T-cell (primary cell): ENCODE measurements around the gene RAB12. TPM values are rescaled to one million over a fixed set of nuclear protein-coding genes. Genes with fewer than 3 reads are reported as not detected.
A peak's percentile ranks its signal among the peaks of the same experiment; 100 is the strongest.

Source experiments
- ATAC-seq, 4 experiments: fragments of 200-7000 bp in 3 of 4; fragments of 150-1000 bp in 1 of 4; cut with Tn5 transposase; replicated peaks in 1 of 4; 1 replicate in 3 of 4; 2 replicates in 1 of 4; pipeline ENCODE4 v1.10.0; 2021; ENCODE audit warnings: moderate library complexity in 3 of 4, mild to moderate bottlenecking in 2 of 4, moderate number of reproducible peaks in 1 of 4
- CTCF ChIA-PET, 2 donors: fragments of 300-600 bp; sonication (Branson Sonifier 250); formaldehyde crosslinking; loops; one replicate each; lab custom pipeline; 2022; ENCODE audit warnings: antibody characterized with exemption in 2 of 2; lab: Charles Lee
- POLR2A ChIA-PET, 2 donors: fragments of 300-600 bp; sonication (Branson Sonifier 250); formaldehyde crosslinking; loops; one replicate each; lab custom pipeline; 2022; ENCODE audit warnings: antibody characterized with exemption in 2 of 2; lab: Charles Lee
- DNase-seq, 35 experiments: peaks; one replicate each; pipeline versions ENCODE4 v3.0.0 to v3.0.0-alpha.2; 2013 to 2023
- H3K27ac ChIP-seq: one replicate; pipeline ENCODE4 v1.5.1; 2013; ENCODE audit warnings: low read length
- H3K27me3 ChIP-seq, 2 experiments: replicated peaks in 1 of 2; 1 replicate in 1 of 2; 2 replicates in 1 of 2; pipeline versions ENCODE4 v1.6.1 to v1.7.0; 2013; ENCODE audit warnings: low read length in 1 of 2, mixed read lengths in 1 of 2; ENCODE audit not compliant: control insufficient read depth in 2 of 2, insufficient read depth in 2 of 2; ENCODE audit errors: extremely low read depth in 1 of 2
- H3K36me3 ChIP-seq, 2 donors: 1 replicate in 1 of 2; 2 replicates in 1 of 2; pipeline versions ENCODE4 v1.6.1 to v1.7.0; 2013; ENCODE audit warnings: low read length in 1 of 2; ENCODE audit not compliant: control insufficient read depth in 2 of 2, insufficient read depth in 1 of 2; ENCODE audit errors: extremely low read depth in 1 of 2
- H3K4me1 ChIP-seq, 2 experiments: 1 replicate in 1 of 2; 2 replicates in 1 of 2; pipeline versions ENCODE4 v1.6.1 to v1.7.0; 2013; ENCODE audit warnings: low read length in 2 of 2, mixed read lengths in 1 of 2; ENCODE audit not compliant: insufficient read depth in 2 of 2, control insufficient read depth in 1 of 2; ENCODE audit errors: extremely low read depth in 1 of 2
- H3K4me3 ChIP-seq, 2 donors: 1 replicate in 1 of 2; 2 replicates in 1 of 2; pipeline versions ENCODE4 v1.5.1 to v1.7.0; 2013; ENCODE audit warnings: mild to moderate bottlenecking in 2 of 2, low read length in 1 of 2, moderate library complexity in 1 of 2; ENCODE audit not compliant: control insufficient read depth in 1 of 2; ENCODE audit errors: extremely low read depth in 1 of 2
- H3K9me3 ChIP-seq: 2 replicates; pipeline ENCODE4 v1.7.0; 2013
- H3K27ac Mint-ChIP-seq, 2 donors: one replicate each; pipeline ENCODE4 v1.8.0; 2020 to 2021; ENCODE audit warnings: mild to moderate bottlenecking in 2 of 2, mixed read lengths in 2 of 2
- H3K27me3 Mint-ChIP-seq, 2 donors: one replicate each; pipeline ENCODE4 v1.8.0; 2021 to 2022; ENCODE audit warnings: mixed read lengths in 2 of 2
- H3K36me3 Mint-ChIP-seq: one replicate; pipeline ENCODE4 v1.8.0; 2021; ENCODE audit warnings: mixed read lengths
- H3K4me1 Mint-ChIP-seq, 3 donors: one replicate each; pipeline ENCODE4 v1.8.0; 2020 to 2022; ENCODE audit warnings: mixed read lengths in 3 of 3, mild to moderate bottlenecking in 1 of 3
- H3K4me3 Mint-ChIP-seq, 3 donors: one replicate each; pipeline ENCODE4 v1.8.0; 2020 to 2022; ENCODE audit warnings: mild to moderate bottlenecking in 3 of 3, mixed read lengths in 3 of 3, moderate library complexity in 3 of 3
- H3K9me3 Mint-ChIP-seq, 3 donors: one replicate each; pipeline ENCODE4 v1.8.0; 2020 to 2022; ENCODE audit warnings: mixed read lengths in 3 of 3
- WGBS: methylation state at CpG from one replicate; pipeline ENCODE4 v1.1.5; 2013; ENCODE audit warnings: missing lambda C conversion rate; ENCODE audit not compliant: insufficient coverage; 5-methylcytosine and 5-hydroxymethylcytosine counted together
- total RNA-seq, 35 experiments: library from RNA in 6 of 35; stranded (reverse) in 6 of 35; fragments of 120-200 nt in 1 of 35; gene quantifications; one replicate each; pipeline versions ENCODE4 v1.2.1 to v1.2.4 and lab custom pipeline; 2013 to 2026

RAB12 gene
- total RNA-seq, 5 donors from 2014 or later (not counting 1 experiment from before 2014, with no cell fraction given): 15.8 to 21.4 (median 17.5) TPM

- DNase-seq: peak in 5 of 35 experiments; percentile 4 to 48 (median 13)
- 0% methylated on average over 4 of the region's 13 CpGs for WGBS
- peak overlapping the region; percentile 82 to 90 for H3K4me3 ChIP-seq
These were observed 1.2 kb downstream of the RAB12 start for GRCh38 chr18:8610459-8610851.

GRCh38 chr18:8611916-8612576 lies 2.8 kb downstream of the RAB12 start:
- Histone ChIP-seq H3K4me1 (peaks cover 26 to 40% of the 10 kb centered on the region in 2 experiments), H3K27me3 (peaks cover 0 to 4% of the 10 kb centered on the region in 2 experiments), H3K27ac (no peak overlapping the region), H3K4me3 (no peak overlapping the region), H3K36me3 (peaks cover 0 to 4% of the 10 kb centered on the region in 2 donors), H3K9me3 (no peaks in the 10 kb centered on the region)
- ChIA-PET CTCF (no interaction called here), POLR2A (no interaction called here)
- H3K9me3 Mint-ChIP-seq: no peaks in the 10 kb centered on the region
- DNase-seq (no peak), ATAC-seq (no peak)
- peaks cover 6% of the 10 kb centered on the region for H3K36me3 Mint-ChIP-seq
- no peaks in the 10 kb centered on the region for H3K27me3 Mint-ChIP-seq
- peaks cover 74 to 78% (median 75%) of the 10 kb centered on the region in 3 donors for H3K4me1 Mint-ChIP-seq
- peak overlapping the region; percentile 82 to 86 (median 85) for H3K4me3 Mint-ChIP-seq
- 97% methylated on average over 7 of the region's 17 CpGs for WGBS
- peak overlapping the region in 1 of 2 donors; percentile 16 for H3K27ac Mint-ChIP-seq

More at GRCh38 chr18:8610459-8610851, 1.2 kb downstream of the RAB12 start:
- ATAC-seq: no peak
- Histone ChIP-seq H3K27me3 (peaks cover 0 to 4% of the 10 kb centered on the region in 2 experiments), H3K27ac (no peak overlapping the region), H3K4me1 (peaks cover 26 to 40% of the 10 kb centered on the region in 2 experiments), H3K36me3 (peaks cover 0 to 4% of the 10 kb centered on the region in 2 donors), H3K9me3 (no peaks in the 10 kb centered on the region)
- peak overlapping the region; percentile 82 to 86 (median 85) for H3K4me3 Mint-ChIP-seq
- peaks cover 4 to 5% of the 10 kb centered on the region in 2 donors for H3K27me3 Mint-ChIP-seq
- POLR2A ChIA-PET: no interaction called here
- H3K4me1 Mint-ChIP-seq: peaks cover 61 to 67% (median 66%) of the 10 kb centered on the region in 3 donors
- no peaks in the 10 kb centered on the region for H3K9me3 Mint-ChIP-seq
- H3K36me3 Mint-ChIP-seq: peaks cover 3% of the 10 kb centered on the region
- H3K27ac Mint-ChIP-seq: peak overlapping the region; percentile 51 to 76
- CTCF ChIA-PET: no interaction called here

- DNase-seq: no peak
- H3K4me1 Mint-ChIP-seq: peaks cover 84 to 89% (median 87%) of the 10 kb centered on the region in 3 donors
- no peak for ATAC-seq
- H3K4me3 Mint-ChIP-seq: peak overlapping the region in 1 of 3 donors; percentile 25
- 98% methylated on average over 11 of the region's 12 CpGs for WGBS
- H3K9me3 Mint-ChIP-seq: no peaks in the 10 kb centered on the region
- Histone ChIP-seq H3K9me3 (no peaks in the 10 kb centered on the region), H3K27me3 (no peaks in the 10 kb centered on the region), H3K36me3 (peaks cover 0 to 4% of the 10 kb centered on the region in 2 donors), H3K4me3 (no peak overlapping the region), H3K27ac (no peak overlapping the region), H3K4me1 (peaks cover 21 to 30% of the 10 kb centered on the region in 2 experiments)
- no peak overlapping the region for H3K27ac Mint-ChIP-seq
- no peaks in the 10 kb centered on the region for H3K27me3 Mint-ChIP-seq
- CTCF ChIA-PET: interaction anchor here in 1 of 2 donors (0.7 kb wide), 1 partner anchor 242 kb away, joined by 3 read pairs; no protein-coding TSS in a partner anchor
- H3K36me3 Mint-ChIP-seq: peaks cover 15% of the 10 kb centered on the region
- POLR2A ChIA-PET: no interaction called here
These were observed 5.6 kb downstream of the RAB12 start for GRCh38 chr18:8614875-8615274.

- Mint-ChIP-seq H3K4me3 (no peak overlapping the region), H3K27ac (no peak overlapping the region), H3K36me3 (peaks cover 15% of the 10 kb centered on the region), H3K9me3 (peaks cover 0 to 2% (median under 1%) of the 10 kb centered on the region in 3 donors), H3K27me3 (no peaks in the 10 kb centered on the region), H3K4me1 (peaks cover 86 to 89% (median 86%) of the 10 kb centered on the region in 3 donors)
- POLR2A ChIA-PET: no interaction called here
- ATAC-seq (no peak), DNase-seq (no peak)
- Histone ChIP-seq H3K9me3 (no peaks in the 10 kb centered on the region), H3K4me3 (no peak overlapping the region), H3K27me3 (no peaks in the 10 kb centered on the region), H3K36me3 (peaks cover 0 to 6% of the 10 kb centered on the region in 2 donors), H3K4me1 (peaks cover 17 to 27% of the 10 kb centered on the region in 2 experiments), H3K27ac (no peak overlapping the region)
- no CpG with 5 or more reads among the region's 4 CpGs for WGBS
- CTCF ChIA-PET: no interaction called here
These were observed 6.3 kb downstream of the RAB12 start for GRCh38 chr18:8615397-8616027.

- Mint-ChIP-seq H3K27ac (no peak overlapping the region), H3K4me3 (no peak overlapping the region), H3K36me3 (peaks cover 20% of the 10 kb centered on the region), H3K27me3 (no peaks in the 10 kb centered on the region), H3K9me3 (peaks cover 0 to 4% (median 4%) of the 10 kb centered on the region in 3 donors), H3K4me1 (peaks cover 86 to 89% (median 86%) of the 10 kb centered on the region in 3 donors)
- DNase-seq: no peak
- CTCF ChIA-PET: no interaction called here
- H3K27ac ChIP-seq: no peak overlapping the region
- H3K4me3 ChIP-seq: no peak overlapping the region
- no CpG with 5 or more reads among the region's 4 CpGs for WGBS
- peaks cover 0 to 9% of the 10 kb centered on the region in 2 donors for H3K36me3 ChIP-seq
- POLR2A ChIA-PET: no interaction called here
- no peak for ATAC-seq
- H3K9me3 ChIP-seq: no peaks in the 10 kb centered on the region
- H3K27me3 ChIP-seq: no peaks in the 10 kb centered on the region
- peaks cover 12 to 29% of the 10 kb centered on the region in 2 experiments for H3K4me1 ChIP-seq
These were observed 6.8 kb downstream of the RAB12 start for GRCh38 chr18:8616028-8616401.

GRCh38 chr18:8617907-8618306 lies 8.7 kb downstream of the RAB12 start:
- no peak overlapping the region for H3K27ac Mint-ChIP-seq
- H3K4me1 ChIP-seq: peaks cover 6 to 12% of the 10 kb centered on the region in 2 experiments
- no peak overlapping the region for H3K4me3 ChIP-seq
- no peaks in the 10 kb centered on the region for H3K9me3 ChIP-seq
- ChIA-PET CTCF (no interaction called here), POLR2A (no interaction called here)
- DNase-seq (no peak), ATAC-seq (no peak)
- H3K9me3 Mint-ChIP-seq: peaks cover 4 to 17% (median 7%) of the 10 kb centered on the region in 3 donors
- no peak overlapping the region for H3K27ac ChIP-seq
- peaks cover 0 to 5% of the 10 kb centered on the region in 2 donors for H3K36me3 ChIP-seq
- H3K36me3 Mint-ChIP-seq: peaks cover 39% of the 10 kb centered on the region
- no peak overlapping the region for H3K4me3 Mint-ChIP-seq
- no peaks in the 10 kb centered on the region for H3K27me3 Mint-ChIP-seq
- no peaks in the 10 kb centered on the region for H3K27me3 ChIP-seq
- WGBS: 97% methylated on average over 3 of the region's 5 CpGs
- H3K4me1 Mint-ChIP-seq: peaks cover 83 to 88% (median 85%) of the 10 kb centered on the region in 3 donors
